GM20000 (cell line): Measurements from ENCODE around the gene EXOC4.

Experiments used
- DNase-seq: peaks from one replicate; pipeline ENCODE4 v3.0.0; 2012; ENCODE audit warnings: low spot score
- CTCF ChIP-seq: IDR thresholded peaks from 2 replicates; pipeline ENCODE4 v1.5.1; 2012; ENCODE audit warnings: mild to moderate bottlenecking, control low read depth; ENCODE audit errors: extremely low read depth, missing control alignments

Gene EXOC4

GRCh38 chr7:134031835-134032617 lies 779.1 kb downstream of the EXOC4 start:
- no peak for DNase-seq
- TF ChIP-seq CTCF = no peak

GRCh38 chr7:134034652-134035051 lies 781.8 kb downstream of the EXOC4 start:
- DNase-seq = no peak
- TF ChIP-seq CTCF = no peak

GRCh38 chr7:134037991-134038390 lies 785.1 kb downstream of the EXOC4 start:
- TF ChIP-seq CTCF = no peak
- no peak for DNase-seq

- TF ChIP-seq CTCF = no peak
- DNase-seq = no peak
Measured at GRCh38 chr7:134040988-134041387, 788.1 kb downstream of the EXOC4 start.

GRCh38 chr7:134041477-134041876 lies 788.6 kb downstream of the EXOC4 start:
- DNase-seq = no peak
- no peak for TF ChIP-seq CTCF

- no peak for TF ChIP-seq CTCF
- no peak for DNase-seq
Measured at GRCh38 chr7:134042307-134042706, 789.4 kb downstream of the EXOC4 start.

GRCh38 chr7:134044682-134045081 lies 791.8 kb downstream of the EXOC4 start:
- TF ChIP-seq CTCF = no peak
- no peak for DNase-seq
